ENCODE data around the gene PPHLN1. TPM values are rescaled to one million over a fixed set of nuclear protein-coding genes. Genes with fewer than 3 reads are reported as not detected.
"Not testable (repeated sequence)": the region's sequence is repeated elsewhere in the genome, so short reads cannot be mapped to it uniquely, and the experiment has no call there.

The PPHLN1 gene
- total RNA-seq, 1 donor from 2014 or later: 65.3 TPM

DNA sequence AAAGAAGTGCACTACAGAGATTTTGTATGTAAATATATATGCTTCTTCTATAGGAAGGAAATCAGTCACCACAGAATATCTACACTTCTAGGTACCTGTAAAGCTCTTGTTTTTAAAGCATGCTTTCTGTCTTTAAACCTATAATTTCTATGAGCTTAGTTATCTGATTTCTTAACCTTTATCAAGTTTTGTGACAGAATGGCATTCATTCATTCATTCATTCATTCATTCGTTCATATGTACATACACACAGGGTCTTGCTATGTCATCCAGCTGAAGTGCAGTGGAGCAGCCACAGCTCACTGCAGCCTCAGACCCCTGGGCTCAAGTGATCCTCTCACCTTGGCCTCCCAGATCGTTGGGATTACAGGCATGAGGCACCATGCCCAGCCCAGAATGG, 16.1 kb downstream of the PPHLN1 start:
- peaks cover 7% of the 10 kb centered on the region for H3K36me3 ChIP-seq (ENCODE audit: insufficient read depth, low read length)
- H3K4me1 Mint-ChIP-seq (ENCODE audit: low read depth, unreplicated experiment): no peaks in the 10 kb centered on the region
- no peak overlapping the region for H3K27ac Mint-ChIP-seq (ENCODE audit: unreplicated experiment)
- FAIRE-seq: no peak
- no peak overlapping the region for H3K9ac ChIP-seq (ENCODE audit: low read length)
- H3K4me1 ChIP-seq (ENCODE audit: insufficient read depth, low read length): no peaks in the 10 kb centered on the region
- no peak overlapping the region for H3K27ac ChIP-seq (ENCODE audit: low read depth, low read length)
- no peaks in the 10 kb centered on the region for H3K27me3 Mint-ChIP-seq (ENCODE audit: low read depth, unreplicated experiment)
- peaks cover 65% of the 10 kb centered on the region for H4K20me1 ChIP-seq (ENCODE audit: insufficient read depth, low read length)
- no peak for DNase-seq (ENCODE audit: low read depth)
- H3K9me3 ChIP-seq (ENCODE audit: insufficient read depth, low read depth, low read length): no peaks in the 10 kb centered on the region
- H3K4me3 Mint-ChIP-seq (ENCODE audit: unreplicated experiment): no peak overlapping the region
- TF ChIP-seq CTCF (IDR thresholded peaks at IDR 0.05; ENCODE audit: insufficient read depth, low read depth, low read length) (no peak), EZH2 (IDR thresholded peaks at IDR 0.05; ENCODE audit: insufficient read depth, low read length) (no peak)
- H2AFZ ChIP-seq (ENCODE audit: low read depth, low read length): no peak overlapping the region
- no peak overlapping the region for H3K4me2 ChIP-seq (ENCODE audit: low read length)
- H3K79me2 ChIP-seq (ENCODE audit: insufficient read depth, low read length): peaks cover 93% of the 10 kb centered on the region
- H3K36me3 Mint-ChIP-seq (ENCODE audit: low read depth, unreplicated experiment): peaks cover 7% of the 10 kb centered on the region
- H3K27me3 ChIP-seq (ENCODE audit: insufficient read depth, low read length): no peaks in the 10 kb centered on the region
- H3K9me3 Mint-ChIP-seq (ENCODE audit: unreplicated experiment): no peaks in the 10 kb centered on the region
- no peak overlapping the region for H3K4me3 ChIP-seq (ENCODE audit: insufficient read depth, low read depth, low read length)

DNA sequence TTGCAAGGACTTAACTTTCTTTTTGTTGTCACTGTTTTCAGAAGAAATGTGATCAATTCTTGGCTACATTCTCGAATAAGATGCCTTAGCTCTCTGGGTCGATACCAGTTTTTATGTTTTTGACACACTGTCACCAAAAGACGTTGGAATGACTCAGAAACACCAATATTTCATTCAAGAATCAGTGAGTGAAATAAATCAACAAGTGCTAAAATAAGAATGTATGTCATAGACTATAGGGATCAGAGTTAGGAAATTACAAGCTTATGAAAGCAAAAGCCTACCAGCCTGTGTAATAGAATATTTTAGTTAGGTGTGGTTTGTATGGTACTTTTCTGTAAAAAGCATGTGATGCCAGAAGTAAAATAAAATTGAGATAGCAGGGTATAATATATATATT, 17.8 kb downstream of the PPHLN1 start:
- TF ChIP-seq EZH2 (IDR thresholded peaks at IDR 0.05; ENCODE audit: insufficient read depth, low read length) (no peak), CTCF (IDR thresholded peaks at IDR 0.05; ENCODE audit: insufficient read depth, low read depth, low read length) (no peak)
- DNase-seq (ENCODE audit: low read depth): no peak
- Histone ChIP-seq H3K9ac (ENCODE audit: low read length) (no peak overlapping the region), H3K27ac (ENCODE audit: low read depth, low read length) (no peak overlapping the region), H4K20me1 (ENCODE audit: insufficient read depth, low read length) (peaks cover 60% of the 10 kb centered on the region), H2AFZ (ENCODE audit: low read depth, low read length) (no peak overlapping the region), H3K79me2 (ENCODE audit: insufficient read depth, low read length) (peaks cover 94% of the 10 kb centered on the region), H3K27me3 (ENCODE audit: insufficient read depth, low read length) (no peaks in the 10 kb centered on the region), H3K9me3 (ENCODE audit: insufficient read depth, low read depth, low read length) (no peaks in the 10 kb centered on the region), H3K4me3 (ENCODE audit: insufficient read depth, low read depth, low read length) (no peak overlapping the region), H3K36me3 (ENCODE audit: insufficient read depth, low read length) (peaks cover 5% of the 10 kb centered on the region), H3K4me2 (ENCODE audit: low read length) (no peak overlapping the region), H3K4me1 (ENCODE audit: insufficient read depth, low read length) (no peaks in the 10 kb centered on the region)
- H3K4me1 Mint-ChIP-seq (ENCODE audit: low read depth, unreplicated experiment): no peaks in the 10 kb centered on the region
- H3K27ac Mint-ChIP-seq (ENCODE audit: unreplicated experiment): no peak overlapping the region
- FAIRE-seq: peak; percentile 26
- H3K4me3 Mint-ChIP-seq (ENCODE audit: unreplicated experiment): no peak overlapping the region
- peaks cover 4% of the 10 kb centered on the region for H3K36me3 Mint-ChIP-seq (ENCODE audit: low read depth, unreplicated experiment)
- no peaks in the 10 kb centered on the region for H3K9me3 Mint-ChIP-seq (ENCODE audit: unreplicated experiment)
- no peaks in the 10 kb centered on the region for H3K27me3 Mint-ChIP-seq (ENCODE audit: low read depth, unreplicated experiment)

- H3K79me2 ChIP-seq (ENCODE audit: insufficient read depth, low read length): peaks cover 74% of the 10 kb centered on the region
- peaks cover 50% of the 10 kb centered on the region for H4K20me1 ChIP-seq (ENCODE audit: insufficient read depth, low read length)
- H3K27me3 ChIP-seq (ENCODE audit: insufficient read depth, low read length): no peaks in the 10 kb centered on the region
- peaks cover 2% of the 10 kb centered on the region for H3K36me3 ChIP-seq (ENCODE audit: insufficient read depth, low read length)
- H3K9ac ChIP-seq (ENCODE audit: low read length): no peak overlapping the region
- no peak overlapping the region for H3K27ac Mint-ChIP-seq (ENCODE audit: unreplicated experiment)
- H3K9me3 Mint-ChIP-seq (ENCODE audit: unreplicated experiment): no peaks in the 10 kb centered on the region
- H3K4me3 Mint-ChIP-seq (ENCODE audit: unreplicated experiment): no peak overlapping the region
- TF ChIP-seq EZH2 (IDR thresholded peaks at IDR 0.05; ENCODE audit: insufficient read depth, low read length) (no peak), CTCF (IDR thresholded peaks at IDR 0.05; ENCODE audit: insufficient read depth, low read depth, low read length) (no peak)
- H3K27me3 Mint-ChIP-seq (ENCODE audit: low read depth, unreplicated experiment): no peaks in the 10 kb centered on the region
- no peak overlapping the region for H3K4me3 ChIP-seq (ENCODE audit: insufficient read depth, low read depth, low read length)
- H3K9me3 ChIP-seq (ENCODE audit: insufficient read depth, low read depth, low read length): no peaks in the 10 kb centered on the region
- H3K27ac ChIP-seq (ENCODE audit: low read depth, low read length): no peak overlapping the region
- DNase-seq (ENCODE audit: low read depth) (no peak), FAIRE-seq (peak; percentile 29)
- peaks cover 3% of the 10 kb centered on the region for H3K36me3 Mint-ChIP-seq (ENCODE audit: low read depth, unreplicated experiment)
- no peaks in the 10 kb centered on the region for H3K4me1 ChIP-seq (ENCODE audit: insufficient read depth, low read length)
- H3K4me2 ChIP-seq (ENCODE audit: low read length): no peak overlapping the region
- no peak overlapping the region for H2AFZ ChIP-seq (ENCODE audit: low read depth, low read length)
- H3K4me1 Mint-ChIP-seq (ENCODE audit: low read depth, unreplicated experiment): no peaks in the 10 kb centered on the region
Measured at GRCh38 chr12:42346403-42347002, 20.5 kb downstream of the PPHLN1 start.

DNA sequence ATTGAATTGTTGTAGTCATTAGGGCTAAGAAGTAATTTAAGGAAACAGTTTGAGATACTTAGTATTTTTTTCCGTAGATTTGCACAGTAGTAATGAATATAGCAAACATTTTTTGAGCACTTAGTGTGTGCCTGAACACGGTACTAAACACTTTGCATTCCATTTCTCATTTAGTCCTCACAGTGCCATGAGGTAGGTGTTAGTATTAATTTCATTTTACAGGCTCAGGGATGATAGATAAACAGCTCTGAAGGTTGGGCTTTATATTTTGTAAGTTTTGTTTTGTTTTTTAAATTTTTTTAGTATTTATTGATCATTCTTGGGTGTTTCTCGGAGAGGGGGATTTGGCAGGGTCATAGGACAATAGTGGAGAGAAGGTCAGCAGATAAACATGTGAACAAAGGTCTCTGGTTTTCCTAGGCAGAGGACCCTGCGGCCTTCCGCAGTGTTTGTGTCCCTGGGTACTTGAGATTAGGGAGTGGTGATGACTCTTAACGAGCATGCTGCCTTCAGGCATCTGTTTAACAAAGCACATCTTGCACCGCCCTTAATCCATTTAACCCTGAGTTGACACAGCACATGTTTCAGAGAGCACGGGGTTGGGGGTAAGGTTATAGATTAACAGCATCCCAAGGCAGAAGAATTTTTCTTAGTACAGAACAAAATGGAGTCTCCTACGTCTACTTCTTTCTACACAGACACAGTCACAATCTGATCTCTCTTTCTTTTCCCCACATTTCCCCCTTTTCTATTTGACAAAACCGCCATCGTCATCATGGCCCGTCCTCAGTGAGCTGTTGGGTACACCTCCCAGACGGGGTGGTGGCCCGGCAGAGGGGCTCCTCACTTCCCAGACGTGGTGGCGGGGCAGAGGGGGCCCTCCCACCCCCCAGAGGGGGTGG, 23.4 kb downstream of the PPHLN1 start:
- Histone ChIP-seq H3K79me2 (ENCODE audit: insufficient read depth, low read length) (peaks cover 58% of the 10 kb centered on the region), H4K20me1 (ENCODE audit: insufficient read depth, low read length) (peaks cover 34% of the 10 kb centered on the region)
- not testable (repeated sequence) for H3K4me3 Mint-ChIP-seq (ENCODE audit: unreplicated experiment); H3K36me3 ChIP-seq (ENCODE audit: insufficient read depth, low read length); H3K27me3 ChIP-seq (ENCODE audit: insufficient read depth, low read length); H3K4me1 Mint-ChIP-seq (ENCODE audit: low read depth, unreplicated experiment); DNase-seq (ENCODE audit: low read depth); H3K27ac ChIP-seq (ENCODE audit: low read depth, low read length); H3K4me2 ChIP-seq (ENCODE audit: low read length); H3K27ac Mint-ChIP-seq (ENCODE audit: unreplicated experiment); H3K27me3 Mint-ChIP-seq (ENCODE audit: low read depth, unreplicated experiment); H3K9ac ChIP-seq (ENCODE audit: low read length); H3K9me3 Mint-ChIP-seq (ENCODE audit: unreplicated experiment); H2AFZ ChIP-seq (ENCODE audit: low read depth, low read length); H3K4me1 ChIP-seq (ENCODE audit: insufficient read depth, low read length); H3K36me3 Mint-ChIP-seq (ENCODE audit: low read depth, unreplicated experiment); FAIRE-seq; H3K4me3 ChIP-seq (ENCODE audit: insufficient read depth, low read depth, low read length); H3K9me3 ChIP-seq (ENCODE audit: insufficient read depth, low read depth, low read length)
